ENCODE data around the gene DCLK1. TPM values are rescaled to one million over a fixed set of nuclear protein-coding genes. Genes with fewer than 3 reads are reported as not detected.

The DCLK1 gene
- total and polyA plus RNA-seq, 7 donors = 0.98 to 15.1 (median 3.9) TPM

- DNase-seq (no peak), ATAC-seq (no peak)
- no peak for TF ChIP-seq CTCF (IDR thresholded peaks at IDR 0.05)
- Histone ChIP-seq H3K27ac (no peak overlapping the region), H3K36me3 (ENCODE audit: insufficient read depth in 1 of 2, low read depth in 1 of 2) (no peaks in the 10 kb centered on the region), H3K4me1 (peaks cover 5% of the 10 kb centered on the region), H3K27me3 (ENCODE audit: insufficient read depth in 3 of 3, low read length in 2 of 3) (no peaks in the 10 kb centered on the region), H3K9me3 (no peaks in the 10 kb centered on the region), H3K4me3 (no peak overlapping the region)
- 91 to 95% (median 94%) methylated on average over 11 of the region's 11 CpGs for WGBS, 3 donors
- intact Hi-C loops (cut with DNase I) = no loop called here
Measured at GRCh38 chr13:35765941-35766340, 365.2 kb downstream of the DCLK1 start.

GRCh38 chr13:35765366-35765765 is 365.8 kb downstream of the DCLK1 start:
- Histone ChIP-seq H3K4me3 (no peak overlapping the region), H3K36me3 (ENCODE audit: insufficient read depth in 1 of 2, low read depth in 1 of 2) (no peaks in the 10 kb centered on the region), H3K9me3 (no peaks in the 10 kb centered on the region), H3K27ac (no peak overlapping the region), H3K27me3 (ENCODE audit: insufficient read depth in 3 of 3, low read length in 2 of 3) (no peaks in the 10 kb centered on the region), H3K4me1 (peaks cover 5% of the 10 kb centered on the region)
- ATAC-seq (peak in 1 of 4 donors; percentile 13), DNase-seq (no peak)
- WGBS, 3 donors = 37 to 54% (median 39%) methylated on average over 5 of the region's 5 CpGs
- no peak for TF ChIP-seq CTCF (IDR thresholded peaks at IDR 0.05)
- intact Hi-C loops (cut with DNase I) = no loop called here

GRCh38 chr13:35764326-35765015 is 366.7 kb downstream of the DCLK1 start:
- intact Hi-C loops (cut with DNase I) = no loop called here
- Histone ChIP-seq H3K27ac (no peak overlapping the region), H3K4me1 (peaks cover 4% of the 10 kb centered on the region), H3K27me3 (ENCODE audit: insufficient read depth in 3 of 3, low read length in 2 of 3) (no peaks in the 10 kb centered on the region), H3K4me3 (no peak overlapping the region), H3K9me3 (no peaks in the 10 kb centered on the region), H3K36me3 (ENCODE audit: insufficient read depth in 1 of 2, low read depth in 1 of 2) (no peaks in the 10 kb centered on the region)
- no peak for DNase-seq
- 60 to 69% (median 67%) methylated on average over 4 of the region's 4 CpGs for WGBS, 3 donors
- TF ChIP-seq CTCF (IDR thresholded peaks at IDR 0.05) = no peak
- no peak for ATAC-seq

GRCh38 chr13:35763782-35764123 is 367.4 kb downstream of the DCLK1 start:
- Histone ChIP-seq H3K4me1 (no peaks in the 10 kb centered on the region), H3K9me3 (no peaks in the 10 kb centered on the region), H3K36me3 (ENCODE audit: insufficient read depth in 1 of 2, low read depth in 1 of 2) (no peaks in the 10 kb centered on the region), H3K27me3 (ENCODE audit: insufficient read depth in 3 of 3, low read length in 2 of 3) (no peaks in the 10 kb centered on the region), H3K27ac (no peak overlapping the region), H3K4me3 (no peak overlapping the region)
- TF ChIP-seq CTCF (IDR thresholded peaks at IDR 0.05) = no peak
- ATAC-seq (no peak), DNase-seq (no peak)
- intact Hi-C loops (cut with DNase I) = no loop called here
- WGBS, 3 donors = 66 to 77% (median 72%) methylated on average over 6 to 7 of the region's 7 CpGs
